ENCODE data around the gene SGCG.
"Not testable (repeated sequence)": the region's sequence is repeated elsewhere in the genome, so short reads cannot be mapped to it uniquely, and the experiment has no call there.

The SGCG gene, protein sequence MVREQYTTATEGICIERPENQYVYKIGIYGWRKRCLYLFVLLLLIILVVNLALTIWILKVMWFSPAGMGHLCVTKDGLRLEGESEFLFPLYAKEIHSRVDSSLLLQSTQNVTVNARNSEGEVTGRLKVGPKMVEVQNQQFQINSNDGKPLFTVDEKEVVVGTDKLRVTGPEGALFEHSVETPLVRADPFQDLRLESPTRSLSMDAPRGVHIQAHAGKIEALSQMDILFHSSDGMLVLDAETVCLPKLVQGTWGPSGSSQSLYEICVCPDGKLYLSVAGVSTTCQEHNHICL

DNA sequence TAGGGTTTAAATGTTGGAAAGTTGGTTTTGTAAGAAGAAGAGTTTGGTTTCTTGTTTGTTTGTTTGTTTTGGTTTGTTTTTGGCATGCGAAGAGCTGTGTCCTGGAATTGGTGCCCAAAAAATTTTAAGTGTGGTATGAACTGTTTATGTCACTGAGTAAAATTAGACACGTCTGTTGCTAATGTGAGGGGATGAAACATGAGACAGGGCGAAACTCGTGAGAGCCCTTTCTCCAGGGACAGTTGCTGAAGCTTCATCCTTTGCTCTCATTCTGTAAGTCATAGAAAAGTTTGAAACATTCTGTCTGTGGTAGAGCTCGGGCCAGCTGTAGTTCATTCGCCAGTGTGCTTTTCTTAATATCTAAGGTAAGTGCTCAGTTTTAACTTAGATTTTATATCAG lies at the start of gene SGCG:
Gene SGCG (plus strand): TSS at position 269 of the 400 bp plus-strand sequence. CDS start 22,716 bp downstream, outside the sequence.
- no peak for DNase-seq

DNA sequence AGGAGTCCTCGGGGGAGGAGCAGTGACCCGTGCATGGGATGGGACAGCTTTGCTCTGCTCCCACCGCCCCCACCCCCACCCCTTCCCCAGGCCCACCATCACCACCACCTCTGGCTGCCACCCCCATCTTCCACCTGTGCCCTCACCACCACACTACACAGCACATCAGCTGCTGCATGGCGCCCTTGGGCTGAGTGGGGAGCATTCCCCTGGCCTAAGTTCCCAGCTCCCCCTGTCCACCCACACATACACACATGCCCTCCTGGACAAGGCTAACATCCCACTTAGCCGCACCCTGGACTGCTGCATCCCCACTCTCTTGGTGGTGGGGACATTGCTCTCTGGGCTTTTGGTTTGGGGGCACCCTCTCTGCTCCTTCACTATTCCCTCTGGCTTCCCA lies 46.2 kb upstream of the SGCG start:
- no peak for DNase-seq

DNA sequence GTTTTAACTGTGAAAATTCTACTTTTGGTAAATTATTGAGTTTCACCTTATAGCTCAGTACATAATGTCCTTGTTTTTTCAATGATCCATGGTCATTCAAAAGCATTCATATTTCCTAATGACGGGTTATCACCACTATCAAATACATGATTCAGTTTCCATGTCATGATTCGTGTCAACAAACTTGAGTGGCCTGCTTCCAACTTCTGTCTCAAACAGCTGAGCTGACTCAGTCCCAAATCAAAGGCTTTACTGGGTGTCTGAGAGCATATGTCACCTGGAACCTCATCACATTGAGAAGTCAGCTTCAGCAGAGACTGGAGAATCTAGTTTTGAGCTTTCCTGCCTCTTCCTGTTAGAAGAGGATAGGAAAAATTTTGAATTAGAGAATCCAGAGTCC lies 40.3 kb upstream of the SGCG start:
- no peak for DNase-seq

DNA sequence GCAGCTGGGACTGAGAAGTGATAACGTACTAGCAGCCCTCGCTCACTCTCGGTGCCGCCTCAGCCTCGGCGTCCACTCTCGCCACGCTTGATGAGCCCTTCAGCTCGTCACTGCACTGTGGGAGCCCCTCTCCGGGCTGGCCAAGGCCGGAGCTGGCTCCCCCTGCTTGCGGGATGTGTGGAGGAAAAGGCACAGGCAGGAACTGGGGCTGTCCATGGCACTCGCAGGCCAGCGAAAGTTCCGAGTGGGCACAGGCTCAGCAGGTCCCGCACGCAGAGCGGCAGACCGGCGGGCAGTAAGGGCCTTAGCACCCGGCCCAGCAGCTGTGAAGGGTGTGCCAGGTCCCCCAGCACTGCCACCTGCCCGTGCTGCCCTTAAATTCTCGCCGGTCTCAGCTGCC lies 38.8 kb upstream of the SGCG start:
- no peak for DNase-seq

DNA sequence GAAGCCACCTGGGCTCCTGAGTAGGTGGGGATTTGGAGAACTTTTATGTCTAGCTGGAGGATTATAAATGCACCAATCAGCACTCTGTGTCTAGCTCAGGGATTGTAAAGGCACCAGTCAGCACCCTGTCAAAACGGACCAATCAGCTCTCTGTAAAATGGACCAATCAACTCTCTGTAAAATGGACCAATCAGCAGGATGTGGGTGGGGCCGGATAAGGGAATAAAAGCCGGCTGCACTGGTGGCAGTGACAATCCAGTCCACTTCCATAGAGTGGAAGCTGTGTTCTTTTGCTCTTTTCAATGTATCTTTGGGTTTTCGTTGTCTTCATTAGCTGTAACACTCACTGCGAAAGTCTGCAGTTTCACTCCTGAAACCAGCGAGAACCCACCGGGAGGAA lies 38.2 kb upstream of the SGCG start:
- DNase-seq, result not testable (repeated sequence)

DNA sequence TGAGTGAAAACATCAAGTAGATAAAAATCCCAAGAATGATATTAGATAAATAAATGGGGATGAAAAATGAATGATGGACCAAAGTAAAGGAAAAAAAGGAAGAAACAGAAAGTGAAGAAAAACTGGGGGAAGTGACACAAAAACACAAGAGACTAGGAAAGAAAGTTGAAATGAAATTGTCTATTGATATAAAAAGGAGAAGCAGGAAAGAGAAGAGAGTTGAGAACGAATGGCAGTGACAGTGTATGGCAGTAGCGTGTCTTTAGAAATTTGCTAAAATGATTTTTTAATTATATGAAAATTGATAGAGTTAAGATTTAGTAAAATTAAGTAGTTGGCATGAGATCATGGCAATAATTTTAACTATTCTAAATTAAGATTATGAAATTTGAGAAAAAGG lies 36.3 kb upstream of the SGCG start:
- no peak for DNase-seq

DNA sequence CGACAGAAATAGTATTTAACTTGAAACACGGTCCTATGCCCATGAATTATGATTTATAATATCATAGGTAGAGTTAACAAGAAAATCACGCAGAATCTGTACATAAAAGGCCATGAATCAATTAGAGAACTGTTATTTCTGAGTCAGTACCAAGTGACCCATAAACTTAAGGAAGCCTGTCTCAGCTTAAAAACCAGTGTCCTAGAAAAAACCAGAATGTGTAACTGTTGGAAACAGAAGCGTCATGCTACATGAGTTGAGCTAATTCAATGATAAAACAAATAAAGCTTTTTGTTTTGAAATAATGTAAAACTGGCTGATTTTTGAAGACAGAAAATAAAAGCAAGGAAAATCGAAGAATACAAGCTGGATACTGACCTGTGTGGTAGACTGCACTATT lies 34.8 kb upstream of the SGCG start:
- no peak for DNase-seq

DNA sequence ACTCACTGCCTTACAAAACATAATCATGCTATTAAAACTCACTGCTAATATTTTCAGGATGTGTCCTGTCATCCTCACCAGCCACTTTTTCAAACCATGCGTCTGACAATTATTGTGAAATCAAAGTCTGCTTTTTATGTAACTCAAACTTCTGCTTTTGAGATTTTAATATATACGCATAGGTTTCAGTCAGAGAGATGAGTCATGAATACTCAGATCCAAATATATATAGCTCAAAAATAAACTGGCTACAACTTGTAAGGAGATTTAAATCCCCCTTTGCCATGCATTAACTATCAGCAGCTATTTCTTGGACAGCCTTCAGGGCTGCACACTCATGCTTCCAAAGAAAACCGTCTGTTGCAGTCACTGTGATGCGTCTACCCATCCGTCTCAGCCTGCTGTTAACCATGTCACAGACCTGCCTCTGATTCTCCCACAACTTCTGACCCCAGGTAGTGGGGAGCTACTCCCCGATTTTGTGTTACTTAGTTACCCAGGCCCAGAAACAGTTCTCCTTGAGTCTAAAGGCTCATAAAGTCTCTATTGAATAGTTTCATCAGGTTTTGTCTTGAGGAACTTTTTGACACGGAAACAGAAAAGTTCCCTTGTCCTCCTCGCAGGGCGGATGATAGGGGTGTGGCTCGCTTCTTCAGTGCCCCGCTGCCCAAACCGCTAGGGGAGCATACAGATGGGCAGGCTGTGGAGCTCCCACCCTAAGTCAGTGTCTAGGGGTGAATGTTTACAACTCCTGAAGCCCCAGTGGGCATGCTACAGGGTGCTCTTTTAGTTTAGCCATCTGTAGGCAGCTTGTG lies 33.8 kb upstream of the SGCG start:
- DNase-seq, result no peak

DNA sequence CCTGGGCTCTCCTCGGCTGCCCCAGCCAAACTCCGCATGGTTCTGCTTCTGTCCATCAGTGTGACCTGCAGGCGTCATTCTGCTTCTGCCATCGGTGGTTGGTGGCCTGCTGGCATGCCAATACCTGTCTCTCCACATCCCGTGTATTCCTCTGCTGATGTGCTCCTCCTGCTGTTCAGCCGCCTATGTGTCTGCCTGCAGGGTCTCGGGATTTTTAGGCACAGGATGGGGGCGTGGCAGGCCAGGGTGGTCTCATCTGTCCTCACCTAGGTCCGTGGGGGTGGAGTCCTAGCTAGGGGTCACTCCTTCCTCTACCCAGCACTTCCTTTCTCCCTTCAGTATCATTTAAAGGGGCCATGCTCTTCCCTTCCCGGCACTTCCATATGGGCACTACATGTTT lies 33.0 kb upstream of the SGCG start:
- DNase-seq, result no peak

DNA sequence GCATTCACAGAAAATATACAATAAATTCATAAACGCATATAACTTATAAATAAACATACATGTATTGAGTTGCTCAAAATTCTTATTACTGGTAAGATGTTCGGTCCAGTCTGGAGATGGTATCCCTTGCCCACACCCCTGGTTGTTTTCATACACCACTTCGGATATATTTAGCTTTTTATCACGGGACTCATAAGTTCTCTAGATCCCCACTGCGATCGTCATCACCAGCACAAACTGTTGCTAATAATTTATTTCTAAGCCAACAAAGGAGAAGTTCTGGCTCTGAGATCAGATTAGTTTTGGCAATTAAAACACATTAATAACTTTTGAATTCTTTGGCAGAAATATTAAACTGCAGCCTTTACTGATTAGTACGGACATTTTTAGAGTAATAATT lies 23.0 kb upstream of the SGCG start:
- DNase-seq, result no peak

DNA sequence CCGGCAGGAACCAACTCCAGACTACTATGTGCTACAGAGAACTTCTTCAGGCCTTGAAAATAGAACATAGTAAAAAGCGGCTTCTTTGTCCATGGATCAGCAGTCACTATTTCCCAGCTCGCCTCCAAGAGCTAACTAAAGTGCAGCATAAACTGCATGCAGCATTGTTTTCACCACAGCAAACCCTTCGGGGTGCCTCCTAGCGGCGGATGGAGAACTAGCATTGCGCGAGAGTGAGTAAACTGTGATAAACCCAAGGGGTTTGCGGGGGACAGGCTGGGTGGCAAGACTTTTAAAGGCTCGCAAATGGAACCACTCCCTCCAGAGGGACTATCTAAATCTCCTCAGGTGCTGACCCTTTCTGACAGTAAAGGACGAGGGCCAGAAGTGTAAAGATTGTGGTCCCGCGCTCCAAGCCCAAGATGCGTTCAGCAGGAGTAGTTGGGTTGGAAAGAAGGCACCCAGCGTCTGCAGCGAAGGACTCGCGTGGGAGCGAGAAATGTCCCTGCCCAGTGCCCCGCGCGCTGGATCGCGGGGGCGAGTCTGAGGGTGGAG lies 21.5 kb upstream of the SGCG start:
- no peak for DNase-seq

DNA sequence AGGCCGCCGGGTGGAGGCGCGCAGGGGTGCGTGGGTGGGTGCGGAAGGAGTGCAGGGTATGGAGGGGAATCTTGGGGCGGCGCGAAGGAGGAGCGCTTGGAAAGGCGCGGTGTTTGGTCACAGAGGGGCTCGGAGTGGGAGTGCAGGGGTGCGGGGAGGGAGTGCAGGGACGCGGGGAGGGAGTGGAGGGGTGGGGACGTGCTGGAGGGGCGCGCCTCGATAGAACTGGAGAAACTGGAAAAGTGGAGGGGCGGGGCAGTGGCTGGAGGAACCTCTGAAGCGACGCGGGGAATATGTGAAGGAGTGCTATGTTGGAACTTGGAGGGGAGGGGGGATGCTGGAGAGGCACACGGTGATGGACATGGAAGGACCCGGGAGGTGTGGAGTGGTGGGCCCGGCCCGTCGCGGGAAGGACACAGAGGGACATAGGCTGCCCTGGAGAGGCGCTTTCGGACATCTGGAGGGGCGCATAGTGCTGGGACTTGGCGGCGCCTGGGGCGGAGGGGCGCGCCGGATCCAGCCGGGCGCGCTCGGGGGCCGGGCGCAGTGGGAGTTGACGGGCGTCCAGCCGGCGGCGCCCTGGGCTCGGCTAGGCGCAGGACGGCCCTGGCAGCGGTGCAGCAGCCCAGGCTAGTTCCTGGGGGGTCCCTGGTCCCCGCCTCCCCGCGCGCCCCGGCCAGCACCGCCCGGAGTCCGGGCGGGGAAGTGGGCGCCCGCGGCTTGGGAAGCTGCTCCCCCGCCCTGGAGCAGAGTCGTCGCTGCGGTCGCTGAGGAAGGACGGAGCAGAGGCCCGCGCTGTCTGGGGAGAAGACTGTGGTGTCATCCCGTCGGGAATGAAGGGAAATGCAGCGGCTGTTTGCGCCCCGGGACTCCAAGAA lies 20.8 kb upstream of the SGCG start:
- no peak for DNase-seq

DNA sequence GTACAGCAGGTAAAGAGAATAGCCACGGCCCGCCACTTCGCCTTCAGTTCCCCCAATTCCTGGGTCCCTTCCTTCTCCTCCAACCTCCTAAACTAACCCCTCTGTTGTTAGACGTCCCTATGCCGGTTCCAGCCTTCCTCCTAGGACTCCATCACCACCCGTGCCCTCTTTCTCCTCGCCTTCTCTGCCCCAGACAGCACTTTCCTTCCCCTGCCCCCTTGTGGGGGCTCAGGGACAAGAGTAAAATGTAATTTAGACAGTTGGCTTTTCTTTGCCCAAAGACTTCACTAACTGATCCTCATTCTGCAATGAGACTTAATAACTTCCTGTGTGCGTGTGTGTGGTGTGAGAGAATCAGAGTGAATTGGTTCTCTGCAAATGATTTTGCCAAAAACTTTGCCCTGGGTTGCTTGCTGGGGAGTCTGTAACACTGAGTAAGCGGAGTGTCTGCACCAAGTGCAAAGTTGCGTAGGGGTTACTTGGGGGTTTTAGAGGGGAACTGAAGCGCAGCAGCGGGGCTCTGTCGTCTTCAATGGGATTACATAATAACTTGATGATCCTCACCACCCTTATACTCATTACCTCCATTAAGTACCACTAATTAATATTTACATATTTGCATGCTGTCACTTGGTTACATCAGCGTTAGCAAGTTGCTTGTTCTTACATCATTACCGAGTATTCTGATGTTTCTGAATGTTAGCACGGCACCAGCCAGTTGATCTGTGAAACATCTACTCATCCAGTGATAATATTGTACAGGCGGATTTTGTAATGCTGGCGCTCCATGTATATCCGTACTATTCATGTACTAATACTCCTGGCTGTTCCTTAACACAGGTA lies 19.9 kb upstream of the SGCG start:
- no peak for DNase-seq

DNA sequence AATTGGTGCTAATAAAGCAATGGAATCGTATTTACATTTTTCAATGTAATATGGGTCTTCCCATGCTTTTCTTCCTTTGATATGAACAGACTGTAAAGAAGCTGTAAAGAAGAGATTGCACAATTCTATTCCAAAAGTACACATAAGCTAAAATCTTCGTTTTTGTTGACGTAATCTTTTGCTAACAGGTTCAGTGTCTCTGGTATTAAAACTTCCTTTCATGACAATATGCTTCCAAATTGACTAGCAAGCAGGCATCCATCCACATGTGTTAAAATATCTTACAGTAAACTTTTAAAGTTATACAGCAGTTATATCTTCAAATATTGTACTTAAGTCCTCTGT lies 19.3 kb upstream of the SGCG start:
- no peak for DNase-seq

DNA sequence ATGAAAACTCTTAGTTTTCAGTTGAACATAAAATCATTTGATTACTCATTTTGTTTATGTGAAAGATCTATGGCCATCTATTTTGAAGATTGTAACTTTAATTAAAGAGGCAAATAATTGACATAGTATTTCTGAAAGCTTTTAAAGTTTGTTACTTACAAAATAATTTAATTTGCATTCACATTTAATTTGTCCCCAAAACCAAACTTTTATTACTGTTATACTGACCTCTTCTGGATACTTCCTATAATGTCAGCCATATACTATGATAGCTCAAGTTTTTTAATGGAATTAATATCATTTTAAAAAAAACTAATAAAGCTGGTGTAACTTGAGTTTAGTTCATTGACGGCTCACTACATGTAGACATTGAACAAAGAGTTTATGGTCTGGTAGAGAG lies 4.9 kb upstream of the SGCG start:
- no peak for DNase-seq

DNA sequence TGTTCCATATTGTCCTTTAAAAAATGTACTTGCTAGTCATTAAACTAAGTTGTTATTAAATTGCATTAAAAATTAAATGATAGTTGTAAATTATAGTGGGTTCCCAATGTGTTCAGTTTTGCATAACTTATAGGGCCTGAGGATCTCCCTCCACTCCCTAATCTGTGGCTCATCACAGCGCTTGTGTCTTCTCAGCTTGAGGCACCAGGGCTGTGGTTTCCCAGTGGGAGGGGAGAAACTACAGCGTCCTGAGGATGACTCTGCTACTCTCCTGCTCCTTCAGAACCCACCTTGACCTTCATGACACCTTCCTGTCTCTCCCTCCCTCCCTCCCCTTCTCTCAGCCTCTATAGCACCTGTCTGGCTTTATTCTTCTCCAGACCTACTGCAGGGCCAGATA lies 1.4 kb downstream of the SGCG start:
- no peak for DNase-seq

DNA sequence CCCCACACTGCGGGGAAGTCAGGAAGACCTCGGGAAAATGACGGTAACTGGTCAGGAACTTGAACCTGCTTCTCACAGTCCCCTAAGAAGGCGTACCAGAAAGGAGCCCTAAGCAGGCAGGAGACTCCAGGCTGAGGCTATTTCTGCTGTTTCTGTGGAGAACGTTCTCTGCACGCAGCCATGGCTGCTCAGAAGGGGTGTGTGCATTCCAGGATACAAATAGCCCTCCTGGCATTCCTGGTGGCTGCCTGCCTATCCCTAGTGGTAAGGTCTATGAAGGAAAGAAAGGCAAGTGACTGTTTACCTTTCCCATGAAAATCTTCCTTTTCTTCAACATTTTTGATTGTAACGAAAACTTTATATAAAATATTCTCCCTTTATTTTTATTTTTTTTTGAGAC lies 2.5 kb downstream of the SGCG start:
- DNase-seq, result no peak

DNA sequence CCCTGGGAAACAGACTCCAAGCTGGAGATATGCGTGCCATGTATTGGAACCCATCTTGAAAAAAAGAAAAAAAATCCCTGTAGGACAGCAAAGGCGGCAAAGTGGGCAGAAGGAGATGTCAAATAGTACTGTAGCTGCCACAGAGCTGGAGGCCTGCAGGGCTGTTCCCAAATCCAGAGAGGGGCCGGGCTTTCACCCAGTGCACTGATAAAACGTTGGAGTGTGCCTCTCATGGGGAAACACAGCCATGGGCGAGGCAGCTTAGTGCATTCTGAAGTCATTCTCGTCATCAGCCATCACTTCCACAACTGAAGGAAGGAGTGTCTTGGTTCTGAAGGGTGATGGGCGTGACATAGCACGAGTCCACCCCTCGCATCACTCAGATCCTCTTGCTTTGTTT lies 4.8 kb downstream of the SGCG start:
- DNase-seq, result no peak

DNA sequence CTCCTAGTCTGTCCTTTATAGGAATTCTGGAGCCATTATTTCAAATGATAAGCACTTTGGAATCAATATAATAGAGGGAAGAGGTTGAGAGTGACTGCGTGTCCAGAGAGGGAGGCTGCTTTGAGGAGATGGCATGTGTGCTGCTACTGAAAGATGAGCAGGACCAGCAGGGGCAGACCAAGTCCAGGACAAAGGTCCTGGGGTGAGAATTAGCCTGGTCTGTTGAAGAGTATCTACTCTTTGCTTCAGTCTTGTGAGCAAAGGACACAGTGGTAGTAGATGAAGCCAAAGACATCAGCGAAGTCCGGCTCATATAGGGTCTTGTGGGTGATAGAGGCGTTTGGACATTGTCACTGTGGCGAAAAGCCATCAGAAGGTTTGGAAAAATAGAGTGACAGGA lies 21.1 kb downstream of the SGCG start:
- DNase-seq, result no peak

DNA sequence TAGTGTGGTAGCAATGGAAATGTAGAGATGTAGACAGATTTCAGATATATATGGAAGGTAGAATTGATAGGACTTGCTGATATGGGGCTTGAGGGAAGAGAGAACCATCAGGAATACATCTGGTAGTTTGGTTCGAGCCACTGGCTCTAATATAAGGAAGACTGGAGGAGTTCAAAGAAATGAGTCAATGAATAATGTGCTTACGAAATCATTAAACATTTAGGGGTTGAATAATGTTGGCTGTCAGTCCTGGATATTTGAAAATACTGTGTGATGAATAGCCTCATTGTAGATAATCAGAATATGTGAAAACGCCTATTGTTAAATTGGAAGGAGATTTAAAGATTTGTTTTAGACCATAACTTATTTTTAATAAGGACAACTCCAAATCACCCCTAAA lies 21.6 kb downstream of the SGCG start:
- DNase-seq, result no peak

DNA sequence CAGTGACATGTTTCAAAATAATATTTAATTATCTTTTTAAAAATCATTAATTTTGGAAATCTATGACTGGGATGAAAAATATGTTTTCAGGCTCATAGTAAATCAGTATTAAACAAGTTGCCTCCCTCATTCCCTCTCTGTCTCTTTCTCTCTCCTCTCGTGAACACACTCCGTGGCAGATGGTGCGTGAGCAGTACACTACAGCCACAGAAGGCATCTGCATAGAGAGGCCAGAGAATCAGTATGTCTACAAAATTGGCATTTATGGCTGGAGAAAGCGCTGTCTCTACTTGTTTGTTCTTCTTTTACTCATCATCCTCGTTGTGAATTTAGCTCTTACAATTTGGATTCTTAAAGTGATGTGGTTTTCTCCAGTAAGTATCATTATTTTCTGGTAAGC lies 22.7 kb downstream of the SGCG start:
- DNase-seq, result no peak

DNA sequence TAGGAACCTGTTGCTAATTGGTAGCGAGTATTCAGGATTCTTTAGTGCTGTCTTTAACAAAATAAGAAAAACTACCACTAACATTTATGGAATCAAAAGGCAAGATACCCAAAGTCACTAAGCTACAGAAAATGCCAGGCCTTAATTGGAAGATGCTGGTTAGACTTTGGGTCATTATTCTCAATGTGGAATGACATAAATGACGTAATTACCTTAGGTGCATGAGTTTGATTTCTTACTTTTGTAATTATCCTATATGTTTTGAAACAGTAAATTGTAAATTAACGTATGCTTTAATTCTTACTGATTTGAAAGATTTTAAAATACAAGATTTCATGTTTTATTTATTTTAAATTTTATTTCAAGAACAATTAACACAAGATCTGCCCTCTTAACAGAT lies 25.0 kb downstream of the SGCG start:
- DNase-seq, result no peak

DNA sequence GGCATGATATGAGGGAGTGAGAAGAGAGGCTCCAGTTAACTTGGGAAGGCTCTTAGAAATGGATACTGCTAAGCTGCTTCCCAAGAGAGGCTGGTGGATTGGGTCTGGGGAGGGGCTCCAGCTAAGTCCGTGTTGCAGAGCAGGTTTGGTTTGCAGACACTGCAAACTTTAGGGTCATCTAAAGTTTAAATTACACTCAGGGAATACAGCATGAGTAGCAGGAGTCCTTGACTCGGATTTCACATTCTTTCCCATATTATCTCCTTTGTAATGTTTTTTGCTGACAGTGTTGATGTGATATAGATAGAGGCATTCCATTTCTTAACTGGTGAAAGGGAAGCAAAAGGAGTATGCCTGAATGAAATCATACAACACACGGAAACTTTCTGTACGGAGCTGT lies 31.9 kb downstream of the SGCG start:
- DNase-seq, result no peak
